C4-2B (cell line): ENCODE measurements around the gene TSC22D1.

Experiments used
- CTCF ChIP-seq: fragments of 450-650 bp; conservative IDR thresholded peaks from 2 replicates; pipeline ENCODE4 v1.5.1; 2017; ENCODE audit warnings: mild to moderate bottlenecking
- ZFX ChIP-seq: fragments of 450-650 bp; IDR thresholded peaks from 2 replicates; pipeline ENCODE4 v1.6.1; 2017

DNA sequence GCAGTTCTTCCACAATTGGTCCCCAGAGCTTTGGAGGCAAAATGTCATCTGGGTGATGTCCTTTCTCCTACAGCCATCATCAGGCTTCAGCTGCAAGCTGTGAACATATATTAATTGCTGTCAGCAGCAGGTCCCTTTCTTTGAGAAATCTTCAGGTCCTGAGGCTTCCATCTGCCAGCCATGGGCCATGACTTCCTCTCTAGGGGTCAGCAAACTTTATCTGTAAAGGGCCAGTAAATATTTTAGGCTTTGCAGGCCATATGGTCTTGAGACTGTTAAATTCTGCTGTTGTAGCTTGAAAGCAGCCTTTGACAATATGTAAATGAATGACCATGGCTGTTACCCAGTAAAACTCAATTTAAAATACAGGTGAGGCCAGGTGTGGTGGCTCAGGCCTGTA is 175.4 kb downstream of the TSC22D1 start:
- TF ChIP-seq CTCF (no peak), ZFX (no peak)
